Cerebellar nuclear complex (tissue), 1 donor: ENCODE results near the gene NPAS3.

Experiments
- DNase-seq, 2 experiments: peaks; one replicate each; lab custom pipeline; 2025; lab: John Stamatoyannopoulos, UW

The NPAS3 gene

GRCh38 chr14:33516898-33517436 lies 578.3 kb downstream of the NPAS3 start:
- no peak for DNase-seq

GRCh38 chr14:33521192-33521591 lies 582.5 kb downstream of the NPAS3 start:
- DNase-seq = no peak

GRCh38 chr14:33524244-33524643 lies 585.6 kb downstream of the NPAS3 start:
- no peak for DNase-seq

GRCh38 chr14:33525626-33526025 lies 586.9 kb downstream of the NPAS3 start:
- no peak for DNase-seq

- no peak for DNase-seq
Observed at GRCh38 chr14:33527023-33527634, 588.5 kb downstream of the NPAS3 start.

GRCh38 chr14:33528655-33529054 lies 590.0 kb downstream of the NPAS3 start:
- no peak for DNase-seq

GRCh38 chr14:33529787-33530757 lies 591.4 kb downstream of the NPAS3 start:
- no peak for DNase-seq

GRCh38 chr14:33532553-33532952 lies 593.9 kb downstream of the NPAS3 start:
- DNase-seq = no peak

GRCh38 chr14:33534104-33534503 lies 595.4 kb downstream of the NPAS3 start:
- DNase-seq = no peak

GRCh38 chr14:33534632-33535031 lies 596.0 kb downstream of the NPAS3 start:
- DNase-seq = no peak

GRCh38 chr14:33539918-33540357 lies 601.3 kb downstream of the NPAS3 start:
- DNase-seq = no peak

GRCh38 chr14:33541171-33541570 lies 602.5 kb downstream of the NPAS3 start:
- no peak for DNase-seq

GRCh38 chr14:33542338-33543287 lies 603.9 kb downstream of the NPAS3 start:
- no peak for DNase-seq

- no peak for DNase-seq
Observed at GRCh38 chr14:33545696-33546095, 607.0 kb downstream of the NPAS3 start.

GRCh38 chr14:33548606-33549005 lies 609.9 kb downstream of the NPAS3 start:
- no peak for DNase-seq

- DNase-seq = no peak
Observed at GRCh38 chr14:33551963-33552362, 613.3 kb downstream of the NPAS3 start.

GRCh38 chr14:33553706-33554278 lies 615.1 kb downstream of the NPAS3 start:
- no peak for DNase-seq

GRCh38 chr14:33554988-33555387 lies 616.3 kb downstream of the NPAS3 start:
- no peak for DNase-seq

GRCh38 chr14:33555710-33556350 lies 617.2 kb downstream of the NPAS3 start:
- no peak for DNase-seq

- no peak for DNase-seq
Observed at GRCh38 chr14:33556382-33557121, 617.9 kb downstream of the NPAS3 start.
